ENCODE results near the gene ATP6V1G2. TPM values are rescaled to one million over a fixed set of nuclear protein-coding genes. Genes with fewer than 3 reads are reported as not detected.

The ATP6V1G2 gene
- polyA plus RNA-seq, 3 donors: 0.41 TPM; not detected in 2

- intact Hi-C loops (cut with micrococcal nuclease): loop anchor here (5.0 to 10.0 kb wide), 6 partner anchors 50 to 410 kb away; partner anchors contain the start of genes C6orf47 (in 1 of the 2), CLIC1 (in 1 of the 2), GPANK1 (in 1 of the 2) and MICB (in 1 of the 2)
Measured at GRCh38 chr6:31545291-31545690, 1.1 kb downstream of the ATP6V1G2 start.

GRCh38 chr6:31544676-31545075, 1.7 kb downstream of the ATP6V1G2 start:
- peaks cover 40 to 54% of the 10 kb centered on the region in 2 donors for H3K4me1 ChIP-seq (ENCODE audit: control insufficient read depth in 1 of 2, insufficient read depth in 2 of 2, low read length in 2 of 2)
- no peak overlapping the region for H3K27ac ChIP-seq (ENCODE audit: low read depth in 1 of 2, low read length in 2 of 2)
- H4K20me1 ChIP-seq (ENCODE audit: insufficient read depth, low read length): peaks cover 14% of the 10 kb centered on the region
- H3K4me2 ChIP-seq (replicated peaks; ENCODE audit: extremely low read depth, low read length, poor library complexity, severe bottlenecking): no peak overlapping the region
- no peak overlapping the region for H3K4me3 ChIP-seq (replicated peaks in 1 of 3; ENCODE audit: low read depth in 2 of 3, low read length in 3 of 3)
- Mint-ChIP-seq H3K36me3 (peaks cover 11 to 15% of the 10 kb centered on the region in 2 donors), H3K27me3 (ENCODE audit: low read depth in 3 of 3) (no peaks in the 10 kb centered on the region), H3K4me3 (no peak overlapping the region), H3K9me3 (peaks cover 0 to 2% (median 0%) of the 10 kb centered on the region in 7 donors), H3K4me1 (peaks cover 48% of the 10 kb centered on the region), H3K27ac (peak overlapping the region in 1 of 7 donors; percentile 72)
- peaks cover 59% of the 10 kb centered on the region for H3K79me2 ChIP-seq (ENCODE audit: insufficient read depth, low read length)
- no peak for TF ChIP-seq CTCF (IDR thresholded peaks at IDR 0.05)
- WGBS (ENCODE audit: insufficient coverage): 100% methylated on average over 1 of the region's 2 CpGs
- H3K27me3 ChIP-seq (ENCODE audit: control insufficient read depth in 2 of 2, insufficient read depth in 2 of 2, low read length in 2 of 2): no peaks in the 10 kb centered on the region
- no peak overlapping the region for H2AFZ ChIP-seq (ENCODE audit: insufficient read depth, low read depth, low read length, poor library complexity, severe bottlenecking)
- intact Hi-C loops (cut with micrococcal nuclease): loop anchor here (5.0 to 10.0 kb wide), 8 partner anchors 47 to 410 kb away; partner anchors contain the start of genes MICB (in 2 of the 2), C6orf47 (in 1 of the 2), CLIC1 (in 1 of the 2) and CSNK2B (in 1 of the 2)
- H3K9ac ChIP-seq (ENCODE audit: insufficient read depth, low read length, poor library complexity, severe bottlenecking): no peak overlapping the region
- peaks cover 6 to 13% of the 10 kb centered on the region in 2 donors for H3K36me3 ChIP-seq (replicated peaks in 1 of 2; ENCODE audit: control insufficient read depth in 1 of 2, insufficient read depth in 2 of 2, low read length in 2 of 2)
- H3K9me3 ChIP-seq (replicated peaks in 1 of 2; ENCODE audit: control insufficient read depth in 1 of 2, insufficient read depth in 1 of 2, low read length in 2 of 2): no peaks in the 10 kb centered on the region
- DNase-seq: no peak

More at GRCh38 chr6:31545291-31545690, 1.1 kb downstream of the ATP6V1G2 start:
- Mint-ChIP-seq H3K36me3 (peaks cover 8 to 14% of the 10 kb centered on the region in 2 donors), H3K27me3 (ENCODE audit: low read depth in 3 of 3) (no peaks in the 10 kb centered on the region), H3K27ac (peak overlapping the region in 2 of 7 donors; percentile 47 to 72), H3K4me3 (no peak overlapping the region), H3K4me1 (peaks cover 42% of the 10 kb centered on the region), H3K9me3 (peaks cover 0 to 2% (median 0%) of the 10 kb centered on the region in 7 donors)
- H3K36me3 ChIP-seq (replicated peaks in 1 of 2; ENCODE audit: control insufficient read depth in 1 of 2, insufficient read depth in 2 of 2, low read length in 2 of 2): peaks cover under 1 to 13% of the 10 kb centered on the region in 2 donors
- H3K4me3 ChIP-seq (replicated peaks in 1 of 3; ENCODE audit: low read depth in 2 of 3, low read length in 3 of 3): no peak overlapping the region
- no peak for DNase-seq
- whole genome bisulfite sequencing (ENCODE audit: insufficient coverage): 97% methylated on average over 6 of the region's 7 CpGs
- H3K9ac ChIP-seq (ENCODE audit: insufficient read depth, low read length, poor library complexity, severe bottlenecking): no peak overlapping the region
- H3K27ac ChIP-seq (ENCODE audit: low read depth in 1 of 2, low read length in 2 of 2): no peak overlapping the region
- H3K4me1 ChIP-seq (ENCODE audit: control insufficient read depth in 1 of 2, insufficient read depth in 2 of 2, low read length in 2 of 2): peaks cover 34 to 48% of the 10 kb centered on the region in 2 donors
- no peak overlapping the region for H3K4me2 ChIP-seq (replicated peaks; ENCODE audit: extremely low read depth, low read length, poor library complexity, severe bottlenecking)
- no peaks in the 10 kb centered on the region for H3K9me3 ChIP-seq (replicated peaks in 1 of 2; ENCODE audit: control insufficient read depth in 1 of 2, insufficient read depth in 1 of 2, low read length in 2 of 2)
- no peak for TF ChIP-seq CTCF (IDR thresholded peaks at IDR 0.05)
- H3K79me2 ChIP-seq (ENCODE audit: insufficient read depth, low read length): peaks cover 59% of the 10 kb centered on the region
- no peaks in the 10 kb centered on the region for H3K27me3 ChIP-seq (ENCODE audit: control insufficient read depth in 2 of 2, insufficient read depth in 2 of 2, low read length in 2 of 2)
- H2AFZ ChIP-seq (ENCODE audit: insufficient read depth, low read depth, low read length, poor library complexity, severe bottlenecking): no peak overlapping the region
- H4K20me1 ChIP-seq (ENCODE audit: insufficient read depth, low read length): peaks cover 8% of the 10 kb centered on the region
